Muscle of leg (tissue), 11 donors: ENCODE results near the gene RBM19. TPM values are rescaled to one million over a fixed set of nuclear protein-coding genes. Genes with fewer than 3 reads are reported as not detected.
A peak's percentile ranks its signal among the peaks of the same experiment; 100 is the strongest.

Source experiments
- DNase-seq: peaks from one replicate; pipeline ENCODE4 v3.0.0; 2013
- H3K27ac ChIP-seq: one replicate; pipeline ENCODE4 v1.5.1; 2013; ENCODE audit warnings: mild to moderate bottlenecking, low read length, control low read depth
- H3K27me3 ChIP-seq: one replicate; pipeline ENCODE4 v1.6.1; 2013; ENCODE audit warnings: low read length; ENCODE audit not compliant: control insufficient read depth, insufficient read depth
- H3K36me3 ChIP-seq: one replicate; pipeline ENCODE4 v1.6.1; 2013; ENCODE audit warnings: low read length; ENCODE audit not compliant: control insufficient read depth, insufficient read depth
- H3K4me1 ChIP-seq: one replicate; pipeline ENCODE4 v1.6.1; 2013; ENCODE audit warnings: low read length; ENCODE audit not compliant: control insufficient read depth, insufficient read depth
- H3K4me3 ChIP-seq: one replicate; pipeline ENCODE4 v1.5.1; 2013; ENCODE audit warnings: low read length, control low read depth
- H3K9me3 ChIP-seq: replicated peaks from 2 replicates; pipeline ENCODE4 v1.6.1; 2013; ENCODE audit warnings: low read depth, low read length; ENCODE audit not compliant: control insufficient read depth
- WGBS: methylation state at CpG from one replicate; pipeline ENCODE4 v1.1.5; 2013; ENCODE audit warnings: missing lambda C conversion rate; ENCODE audit not compliant: insufficient coverage; 5-methylcytosine and 5-hydroxymethylcytosine counted together
- polyA plus RNA-seq, 8 donors: library from polyadenylated mRNA; unstranded; fragments of 120-200 nt; gene quantifications; one replicate each; pipeline versions ENCODE4 v1.2.1 to v1.2.3, GENCODE V29; 2013; ENCODE audit warnings: inconsistent platforms in 1 of 8, low replicate concordance in 1 of 8; ENCODE audit not compliant: insufficient read length in 8 of 8, insufficient read depth in 1 of 8
- total RNA-seq: library from RNA; stranded (reverse); fragments of 120-200 nt; gene quantifications from one replicate; pipeline ENCODE4 v1.2.4, GENCODE V29; 2013

RBM19 gene
- total and polyA plus RNA-seq, 9 donors = 12.7 to 20.9 (median 16.1) TPM

DNA sequence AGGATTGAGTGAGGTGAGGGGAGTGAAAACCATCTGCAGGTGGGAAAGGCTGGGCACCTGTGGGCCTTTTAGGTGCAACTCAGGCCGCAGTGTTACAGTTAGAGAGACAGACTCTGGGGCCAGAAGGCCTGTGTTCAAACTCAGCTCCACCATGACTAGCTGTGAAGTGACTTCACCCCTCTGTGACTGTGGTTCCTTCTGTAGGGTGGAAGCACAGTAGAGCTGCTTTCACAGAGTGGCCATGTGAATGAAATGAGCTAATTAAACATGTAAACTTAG, 25.0 kb downstream of the RBM19 start:
- WGBS = 100% methylated on average over 1 of the region's 1 CpG
- Histone ChIP-seq H3K4me1 (no peaks in the 10 kb centered on the region), H3K36me3 (peaks cover 80% of the 10 kb centered on the region), H3K27me3 (no peaks in the 10 kb centered on the region), H3K4me3 (no peak overlapping the region), H3K27ac (no peak overlapping the region), H3K9me3 (no peaks in the 10 kb centered on the region)
- no peak for DNase-seq

DNA sequence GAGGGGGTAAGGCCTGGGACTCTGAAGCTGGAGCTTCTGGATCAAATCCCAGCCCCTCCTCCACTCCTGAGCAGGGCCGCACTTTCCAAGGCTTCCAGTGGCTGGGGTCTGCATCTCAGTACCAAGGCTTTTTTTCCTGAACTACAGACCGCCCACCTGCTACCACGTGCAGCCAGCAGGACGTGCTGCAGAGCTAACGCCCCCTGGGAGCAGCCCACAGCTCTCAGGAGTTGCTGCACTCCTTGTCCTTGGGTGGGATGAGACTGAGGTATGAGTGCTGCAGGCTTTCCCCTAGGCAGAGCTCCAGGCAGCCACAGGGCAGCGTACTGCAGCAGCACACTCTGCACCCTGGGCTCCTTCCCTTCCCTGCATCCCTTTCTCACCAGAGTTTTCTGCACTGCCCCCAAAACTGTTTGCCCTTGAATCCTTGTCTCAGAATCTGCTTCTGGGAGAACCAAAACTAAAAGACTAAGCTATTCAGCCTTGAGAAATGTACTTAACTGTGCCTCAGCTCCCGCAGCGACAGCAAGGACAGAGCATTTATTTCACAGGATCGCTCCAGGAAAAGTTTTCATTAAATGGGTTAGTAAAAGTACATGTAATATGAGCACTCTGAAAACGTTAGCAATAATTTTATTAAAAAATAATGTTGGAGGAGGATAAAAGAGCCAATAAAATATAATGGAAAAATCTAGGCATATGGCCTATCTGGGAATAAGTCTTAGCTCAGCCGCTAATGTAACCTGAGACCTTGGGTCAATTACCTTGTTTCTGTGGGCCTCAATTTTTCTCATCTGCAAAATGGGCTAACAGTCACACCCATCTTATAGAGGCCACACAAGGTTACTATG, 25.5 kb downstream of the RBM19 start:
- WGBS = 80% methylated on average over 1 of the region's 11 CpGs
- Histone ChIP-seq H3K4me1 (no peaks in the 10 kb centered on the region), H3K4me3 (no peak overlapping the region), H3K27me3 (no peaks in the 10 kb centered on the region), H3K36me3 (peaks cover 76% of the 10 kb centered on the region), H3K27ac (no peak overlapping the region), H3K9me3 (no peaks in the 10 kb centered on the region)
- DNase-seq = no peak

DNA sequence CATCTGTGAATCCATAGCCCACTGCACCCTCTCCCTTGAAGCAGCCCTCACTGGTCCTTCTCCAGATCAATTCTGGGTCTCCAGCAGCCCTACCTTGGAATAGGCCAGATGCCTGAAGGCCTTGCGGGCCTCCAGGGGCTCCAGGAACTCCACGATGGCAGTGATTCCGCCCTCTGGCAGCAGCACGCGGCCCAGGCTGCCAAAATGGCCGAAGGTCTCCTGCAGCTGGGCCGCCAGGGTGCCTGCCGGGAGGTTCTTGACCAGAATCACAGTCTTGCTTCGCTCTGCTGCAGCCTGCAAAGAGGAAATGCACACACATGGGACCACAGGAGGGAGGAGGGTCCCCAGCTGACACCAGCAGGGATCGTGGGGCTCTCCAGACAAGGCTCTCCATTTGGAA, 26.3 kb downstream of the RBM19 start:
- no peak for DNase-seq
- no peak overlapping the region for H3K4me3 ChIP-seq
- H3K9me3 ChIP-seq = no peaks in the 10 kb centered on the region
- H3K27me3 ChIP-seq = no peaks in the 10 kb centered on the region
- H3K4me1 ChIP-seq = no peaks in the 10 kb centered on the region
- H3K27ac ChIP-seq = no peak overlapping the region
- peaks cover 70% of the 10 kb centered on the region for H3K36me3 ChIP-seq
- WGBS = 82% methylated on average over 10 of the region's 10 CpGs

DNA sequence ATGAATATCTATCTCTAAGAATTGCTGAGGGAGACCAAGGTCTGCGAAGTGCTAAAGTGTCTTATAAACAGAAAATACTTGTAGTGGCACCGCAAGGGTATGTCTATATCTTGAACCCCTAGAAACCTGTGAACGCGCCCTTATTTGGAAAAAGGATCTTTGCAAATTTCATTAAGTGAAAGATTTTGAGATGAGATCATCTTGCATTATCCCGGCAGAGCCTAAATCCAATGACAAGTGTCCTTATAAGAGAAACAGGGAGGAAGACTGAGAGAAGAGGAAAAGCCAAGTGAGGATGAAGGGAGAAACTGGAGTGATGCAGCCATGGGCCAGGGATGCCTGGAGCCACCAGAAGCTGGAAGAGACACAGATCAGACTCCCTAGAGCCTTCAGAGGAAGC, 27.7 kb downstream of the RBM19 start:
- H3K27me3 ChIP-seq = no peaks in the 10 kb centered on the region
- no peak overlapping the region for H3K27ac ChIP-seq
- 91% methylated on average over 5 of the region's 5 CpGs for WGBS
- H3K4me3 ChIP-seq = no peak overlapping the region
- peaks cover 1% of the 10 kb centered on the region for H3K4me1 ChIP-seq
- no peaks in the 10 kb centered on the region for H3K9me3 ChIP-seq
- H3K36me3 ChIP-seq = peaks cover 71% of the 10 kb centered on the region
- no peak for DNase-seq

DNA sequence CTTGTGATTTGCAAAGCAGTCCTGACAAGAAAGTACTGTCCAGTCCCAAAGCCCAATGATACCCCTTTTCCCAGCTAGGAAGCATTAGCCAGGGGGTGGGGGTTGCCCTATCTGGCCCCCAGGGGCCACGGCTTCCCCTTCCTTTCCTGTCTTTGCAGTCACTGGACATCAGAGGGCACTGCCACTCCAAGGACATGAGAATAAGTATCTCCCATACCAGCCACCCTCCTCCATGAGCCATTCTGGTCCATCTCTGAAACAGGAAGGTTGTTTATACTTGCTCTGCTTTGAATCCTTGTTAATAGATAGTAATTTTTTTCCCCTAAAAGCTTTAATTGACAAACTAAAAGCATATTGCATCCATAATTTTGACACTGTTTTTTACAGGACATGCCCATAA, 29.7 kb downstream of the RBM19 start:
- no peaks in the 10 kb centered on the region for H3K9me3 ChIP-seq
- WGBS = no CpG with 5 or more reads among the region's 1 CpG
- no peak for DNase-seq
- H3K36me3 ChIP-seq = peaks cover 58% of the 10 kb centered on the region
- no peak overlapping the region for H3K27ac ChIP-seq
- H3K4me3 ChIP-seq = no peak overlapping the region
- H3K4me1 ChIP-seq = peaks cover 17% of the 10 kb centered on the region
- no peaks in the 10 kb centered on the region for H3K27me3 ChIP-seq

DNA sequence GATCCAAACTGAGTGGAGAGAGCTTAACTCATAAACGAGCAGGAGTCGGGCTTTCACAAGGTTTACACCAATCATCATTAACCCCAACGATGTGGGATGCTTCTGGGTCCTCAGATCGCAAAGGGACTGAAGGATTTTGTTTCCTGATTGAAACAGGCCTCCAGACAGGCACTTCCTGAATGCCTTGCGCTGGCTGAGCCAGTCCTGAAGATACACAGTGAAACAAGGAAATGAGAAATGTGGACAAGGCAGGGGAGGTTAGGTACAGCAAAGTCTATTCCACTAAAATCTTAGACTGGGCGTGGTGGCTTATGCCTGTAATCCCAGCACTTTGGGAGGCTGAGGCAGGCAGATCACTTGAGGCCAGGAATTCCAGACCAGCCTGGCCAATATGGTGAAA, 30.7 kb downstream of the RBM19 start:
- Histone ChIP-seq H3K4me3 (no peak overlapping the region), H3K9me3 (no peaks in the 10 kb centered on the region), H3K36me3 (peaks cover 53% of the 10 kb centered on the region), H3K27ac (no peak overlapping the region), H3K4me1 (peaks cover 17% of the 10 kb centered on the region), H3K27me3 (no peaks in the 10 kb centered on the region)
- no peak for DNase-seq
- no CpG with 5 or more reads among the region's 6 CpGs for WGBS

DNA sequence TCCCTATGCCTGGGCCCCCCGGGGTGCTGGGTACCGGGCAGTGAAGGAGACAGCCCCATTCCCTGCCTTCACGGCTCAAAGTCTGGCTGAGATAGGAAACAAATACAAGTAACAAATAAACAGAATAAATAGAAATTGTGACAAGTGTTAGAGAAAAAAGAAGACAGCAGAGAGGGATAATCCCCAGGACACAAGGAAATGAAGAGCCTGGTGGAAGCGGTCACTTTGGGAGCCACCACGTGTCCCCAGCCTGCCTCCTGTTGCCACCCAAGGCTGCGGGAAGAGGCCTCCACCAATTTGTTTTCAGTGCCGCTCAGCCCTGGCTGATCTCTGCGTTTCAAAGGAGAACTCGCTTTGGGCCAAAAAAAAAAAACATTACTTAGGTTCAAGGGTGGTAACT, 31.2 kb downstream of the RBM19 start:
- H3K4me1 ChIP-seq = peaks cover 17% of the 10 kb centered on the region
- peaks cover 53% of the 10 kb centered on the region for H3K36me3 ChIP-seq
- H3K9me3 ChIP-seq = no peaks in the 10 kb centered on the region
- H3K27me3 ChIP-seq = no peaks in the 10 kb centered on the region
- DNase-seq = no peak
- 69% methylated on average over 6 of the region's 9 CpGs for WGBS
- H3K4me3 ChIP-seq = no peak overlapping the region
- no peak overlapping the region for H3K27ac ChIP-seq

DNA sequence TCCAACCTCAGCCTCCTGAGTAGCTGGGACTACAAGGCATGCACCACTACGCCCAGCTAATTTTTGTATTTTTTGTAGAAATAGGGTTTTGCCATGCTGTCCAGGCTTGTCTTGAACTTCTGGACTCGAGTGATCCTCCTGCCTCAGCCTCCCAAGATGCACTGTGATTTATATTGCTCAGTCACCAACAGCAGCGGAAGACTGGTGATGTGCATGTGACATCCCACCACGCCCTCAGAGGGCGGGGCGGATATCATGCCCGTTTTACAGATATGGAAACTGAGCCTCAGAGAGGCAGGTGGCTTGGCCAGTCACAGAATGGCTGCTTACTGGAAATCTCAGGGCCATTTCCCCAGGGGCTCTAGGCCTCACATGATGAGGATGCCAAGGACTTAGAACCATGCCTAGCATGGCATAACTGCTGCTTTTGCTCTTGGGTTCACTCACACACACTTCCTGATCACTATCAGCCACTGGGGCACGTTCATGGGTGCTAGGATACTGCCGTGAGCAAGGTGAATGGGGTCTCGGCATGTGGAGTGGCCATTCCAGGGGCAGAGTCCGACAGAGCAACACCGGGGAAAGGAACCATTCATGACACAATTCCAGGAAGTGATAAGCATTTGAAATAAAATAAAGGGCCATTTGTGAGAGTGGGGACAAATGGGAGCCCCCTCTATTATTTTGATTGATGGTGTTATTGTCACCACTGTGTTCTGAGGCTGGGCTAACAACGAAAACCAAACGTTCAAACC, 31.9 kb downstream of the RBM19 start:
- WGBS = 83% methylated on average over 10 of the region's 14 CpGs

DNA sequence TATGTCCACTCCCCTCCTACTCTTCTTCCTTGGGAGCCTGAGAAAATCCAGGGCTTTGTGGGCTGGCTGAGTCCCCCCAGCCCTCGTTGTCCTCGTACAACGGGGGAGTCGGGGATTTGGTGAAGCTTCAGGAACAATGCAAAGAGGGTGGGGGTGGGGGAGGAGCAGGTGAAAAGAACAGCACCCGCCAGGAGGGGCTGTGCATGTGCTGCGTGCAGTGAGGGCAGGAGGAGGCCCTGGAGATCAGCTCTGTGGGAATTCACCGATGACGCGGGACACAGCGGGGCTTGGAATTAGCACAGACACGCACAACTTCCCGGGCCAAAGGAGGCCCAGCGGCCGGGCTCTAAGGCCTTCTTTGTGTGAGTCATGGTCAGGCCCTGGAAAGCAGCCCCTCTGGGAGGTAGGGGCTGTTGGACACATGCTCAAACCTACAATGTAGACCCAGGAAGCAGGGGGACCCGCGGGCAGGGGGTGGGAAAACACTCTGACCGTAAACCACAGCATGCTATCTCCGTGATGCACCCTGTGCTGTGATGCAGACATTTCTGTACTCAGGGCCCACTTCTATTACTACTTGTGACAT, 32.8 kb downstream of the RBM19 start:
- Histone ChIP-seq H3K27ac (no peak overlapping the region), H3K4me1 (peaks cover 17% of the 10 kb centered on the region), H3K9me3 (no peaks in the 10 kb centered on the region), H3K36me3 (peaks cover 55% of the 10 kb centered on the region), H3K4me3 (no peak overlapping the region), H3K27me3 (no peaks in the 10 kb centered on the region)
- DNase-seq = peak; percentile 59
- WGBS = 12% methylated on average over 9 of the region's 18 CpGs

More for the DNA sequence above, 31.9 kb downstream of the RBM19 start:
- Histone ChIP-seq H3K4me3 (no peak overlapping the region), H3K36me3 (peaks cover 54% of the 10 kb centered on the region), H3K4me1 (peaks cover 17% of the 10 kb centered on the region), H3K27ac (no peak overlapping the region), H3K9me3 (no peaks in the 10 kb centered on the region), H3K27me3 (no peaks in the 10 kb centered on the region)
- no peak for DNase-seq

DNA sequence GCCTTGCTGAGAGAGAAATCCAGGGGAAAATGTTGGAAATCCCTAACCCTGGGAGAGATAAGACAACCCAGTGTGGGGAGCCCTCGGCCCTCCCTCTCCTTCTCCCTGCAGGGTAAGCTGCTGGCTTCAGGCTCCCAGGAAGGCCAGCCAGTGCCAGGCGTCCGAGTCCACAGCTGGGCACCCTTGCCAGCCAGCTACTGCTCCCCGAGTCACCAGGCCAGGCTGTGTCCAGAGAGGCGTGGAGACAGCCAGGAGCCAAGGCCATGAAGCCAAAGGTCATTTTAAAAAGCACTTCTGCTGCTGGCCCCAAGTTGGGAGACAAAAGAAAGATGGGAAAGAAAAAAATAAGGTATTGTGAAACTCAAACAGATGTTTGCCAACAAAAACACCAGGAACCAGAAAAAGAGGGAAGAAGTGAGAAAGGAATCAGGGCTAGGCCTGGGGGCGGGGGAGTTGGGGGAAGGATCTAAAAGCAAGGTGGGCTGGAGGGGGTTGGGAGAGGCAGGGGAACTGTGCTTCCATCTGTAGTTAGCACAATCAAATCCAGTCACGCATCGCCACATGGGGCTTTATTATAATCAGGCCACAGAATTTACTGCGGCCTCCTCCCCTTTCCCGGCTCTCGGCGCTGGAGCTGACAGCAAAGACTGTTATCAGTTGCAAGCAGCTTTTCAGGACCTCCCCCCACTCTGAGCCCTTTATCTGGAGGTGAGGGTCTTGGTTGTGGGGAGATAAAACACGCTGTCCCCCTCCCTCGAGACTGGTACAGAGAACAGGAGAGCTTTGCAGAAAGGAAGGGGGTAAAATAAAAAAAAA, 33.5 kb downstream of the RBM19 start:
- 57% methylated on average over 9 of the region's 14 CpGs for WGBS
- peak; percentile 28 for DNase-seq

More for the DNA sequence above, 33.5 kb downstream of the RBM19 start:
- H3K9me3 ChIP-seq = no peaks in the 10 kb centered on the region
- H3K4me3 ChIP-seq = no peak overlapping the region
- H3K27ac ChIP-seq = peak overlapping the region; percentile 17
- H3K27me3 ChIP-seq = no peaks in the 10 kb centered on the region
- peaks cover 48% of the 10 kb centered on the region for H3K36me3 ChIP-seq
- peaks cover 17% of the 10 kb centered on the region for H3K4me1 ChIP-seq
